Keratinocyte (primary cell): ENCODE results near the gene CAPN1. TPM values are rescaled to one million over a fixed set of nuclear protein-coding genes. Genes with fewer than 3 reads are reported as not detected.

ENCODE experiments used
- DNase-seq: peaks from one replicate; pipeline ENCODE4 v3.0.0-alpha.2; 2011; ENCODE audit warnings: low read depth, missing footprints, low spot score
- FAIRE-seq: peaks from 2 replicates; lab custom pipeline; 2011; peaks lifted over from hg19 to GRCh38; lab: Jason Lieb, UNC
- H2AFZ ChIP-seq: 2 replicates; pipeline ENCODE4 v1.6.0; 2012; ENCODE audit warnings: low read length, control low read depth, inconsistent platforms; ENCODE audit not compliant: control insufficient read depth
- H3K27ac ChIP-seq: 2 replicates; pipeline ENCODE4 v1.5.1; 2011; ENCODE audit warnings: low read length; ENCODE audit not compliant: control insufficient read depth, insufficient read depth
- H3K27me3 ChIP-seq: 3 replicates; pipeline ENCODE4 v1.6.0; 2011; ENCODE audit warnings: low read length; ENCODE audit not compliant: control insufficient read depth, insufficient read depth; ENCODE audit errors: extremely low read depth
- H3K36me3 ChIP-seq, 2 experiments: 2 replicates in 1 of 2; 3 replicates in 1 of 2; pipeline ENCODE4 v1.5.1; 2011; ENCODE audit warnings: low read length in 2 of 2, mild to moderate bottlenecking in 1 of 2; ENCODE audit not compliant: control insufficient read depth in 2 of 2, insufficient read depth in 2 of 2; ENCODE audit errors: extremely low read depth in 1 of 2
- H3K4me1 ChIP-seq: 3 replicates; pipeline ENCODE4 v1.5.1; 2011; ENCODE audit warnings: low read length; ENCODE audit not compliant: control insufficient read depth, insufficient read depth; ENCODE audit errors: extremely low read depth
- H3K4me2 ChIP-seq: 3 replicates; pipeline ENCODE4 v1.6.0; 2011; ENCODE audit warnings: low read depth, low read length; ENCODE audit not compliant: control insufficient read depth, insufficient read depth; ENCODE audit errors: extremely low read depth
- H3K4me3 ChIP-seq, 3 experiments: fragments of 200-600 bp in 1 of 3; sonication (generic) in 1 of 3; 2 replicates in 2 of 3; 3 replicates in 1 of 3; pipeline ENCODE4 v1.5.1; 2011 to 2016; ENCODE audit warnings: low read length in 3 of 3, mild to moderate bottlenecking in 3 of 3, control low read depth in 2 of 3, inconsistent platforms in 1 of 3, low read depth in 1 of 3, mixed read lengths in 1 of 3, mixed run types in 1 of 3, moderate library complexity in 1 of 3; ENCODE audit not compliant: control insufficient read depth in 2 of 3, insufficient read depth in 2 of 3; ENCODE audit errors: extremely low read depth in 1 of 3
- H3K79me2 ChIP-seq: 2 replicates; pipeline ENCODE4 v1.6.0; 2012; ENCODE audit warnings: low read length; ENCODE audit not compliant: control insufficient read depth, insufficient read depth
- H3K9ac ChIP-seq: 3 replicates; pipeline ENCODE4 v1.6.0; 2011; ENCODE audit warnings: low read length; ENCODE audit not compliant: control insufficient read depth, insufficient read depth; ENCODE audit errors: extremely low read depth
- H3K9me1 ChIP-seq: 3 replicates; pipeline ENCODE4 v1.6.0; 2011; ENCODE audit warnings: low read length; ENCODE audit not compliant: control insufficient read depth, insufficient read depth; ENCODE audit errors: extremely low read depth
- H3K9me3 ChIP-seq: 2 replicates; pipeline ENCODE4 v1.5.1; 2012; ENCODE audit warnings: low read depth, low read length; ENCODE audit not compliant: control insufficient read depth
- H4K20me1 ChIP-seq: 3 replicates; pipeline ENCODE4 v1.6.0; 2011; ENCODE audit warnings: low read length; ENCODE audit not compliant: control insufficient read depth, insufficient read depth; ENCODE audit errors: extremely low read depth
- EZH2 ChIP-seq: IDR thresholded peaks from one replicate; pipeline ENCODE4 v1.6.1; 2012; ENCODE audit warnings: inconsistent platforms, mild to moderate bottlenecking, low read length, moderate library complexity
- dilution Hi-C: fragments of 300-500 bp; cut with MboI; formaldehyde crosslinking; loops from one replicate; pipeline ENCODE4 v1.7.0; 2020; ENCODE audit warnings: low sequenced_read_pairs; ENCODE audit not compliant: extremely low pct_ligation_motif_present
- polyA plus RNA-seq, 5 experiments: library from polyadenylated mRNA; depleted of rRNA in 3 of 5; stranded (reverse) in 3 of 5; stranded (forward) in 1 of 5; unstranded in 1 of 5; fragments of >200 nt; gene quantifications; 1 replicate in 1 of 5; 2 replicates in 3 of 5; 3 replicates in 1 of 5; pipeline versions ENCODE4 v1.2.1 to v1.2.3, GENCODE V29; 2011 to 2012; ENCODE audit warnings: missing spikeins in 2 of 5, low read depth in 1 of 5, low replicate concordance in 1 of 5
- TF ChIP-seq, protein P1 (sequence below), 3 experiments: IDR thresholded peaks in 1 of 3; conservative IDR thresholded peaks in 1 of 3; optimal IDR thresholded peaks in 1 of 3; 2 replicates in 2 of 3; 3 replicates in 1 of 3; pipeline versions ENCODE3 to v1.5.1; 2011; ENCODE audit warnings: low read length in 3 of 3, mild to moderate bottlenecking in 3 of 3, moderate library complexity in 2 of 3, control low read depth in 1 of 3, inconsistent platforms in 1 of 3; ENCODE audit not compliant: insufficient read depth in 2 of 3; ENCODE audit errors: extremely low read depth in 1 of 3

Gene CAPN1
- polyA plus RNA-seq, 1 donor (not counting 4 experiments of a cell fraction or from before 2014, with no cell fraction given), result 250 TPM

DNA sequence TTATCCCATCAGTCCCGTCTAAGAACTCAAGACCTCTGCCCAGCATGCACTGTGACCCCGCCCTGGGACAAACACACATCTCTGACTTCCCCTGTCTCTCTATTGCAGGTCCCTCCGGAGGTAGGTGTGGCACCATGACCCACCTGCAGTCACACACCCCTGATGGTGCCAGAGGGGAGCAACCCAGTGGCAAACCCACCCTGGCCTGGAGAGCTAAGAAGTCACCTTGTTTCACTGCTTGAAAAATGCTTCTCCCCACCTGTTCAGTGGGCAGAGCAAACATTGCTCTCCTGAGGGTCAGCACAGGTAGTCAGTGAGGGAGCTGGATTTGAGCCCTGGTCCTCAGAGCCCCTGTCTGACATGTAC is 23.9 kb downstream of the CAPN1 start:
- no peak overlapping the region for H3K4me2 ChIP-seq
- H3K27me3 ChIP-seq, result no peaks in the 10 kb centered on the region
- no peaks in the 10 kb centered on the region for H3K4me1 ChIP-seq
- H3K9me3 ChIP-seq, result no peaks in the 10 kb centered on the region
- FAIRE-seq (no peak), DNase-seq (no peak)
- no peak overlapping the region for H3K9ac ChIP-seq
- H3K27ac ChIP-seq, result no peak overlapping the region
- H3K36me3 ChIP-seq, result peaks cover 51 to 55% of the 10 kb centered on the region in 2 experiments
- no peak for TF ChIP-seq EZH2
- TF ChIP-seq, protein P1, sequence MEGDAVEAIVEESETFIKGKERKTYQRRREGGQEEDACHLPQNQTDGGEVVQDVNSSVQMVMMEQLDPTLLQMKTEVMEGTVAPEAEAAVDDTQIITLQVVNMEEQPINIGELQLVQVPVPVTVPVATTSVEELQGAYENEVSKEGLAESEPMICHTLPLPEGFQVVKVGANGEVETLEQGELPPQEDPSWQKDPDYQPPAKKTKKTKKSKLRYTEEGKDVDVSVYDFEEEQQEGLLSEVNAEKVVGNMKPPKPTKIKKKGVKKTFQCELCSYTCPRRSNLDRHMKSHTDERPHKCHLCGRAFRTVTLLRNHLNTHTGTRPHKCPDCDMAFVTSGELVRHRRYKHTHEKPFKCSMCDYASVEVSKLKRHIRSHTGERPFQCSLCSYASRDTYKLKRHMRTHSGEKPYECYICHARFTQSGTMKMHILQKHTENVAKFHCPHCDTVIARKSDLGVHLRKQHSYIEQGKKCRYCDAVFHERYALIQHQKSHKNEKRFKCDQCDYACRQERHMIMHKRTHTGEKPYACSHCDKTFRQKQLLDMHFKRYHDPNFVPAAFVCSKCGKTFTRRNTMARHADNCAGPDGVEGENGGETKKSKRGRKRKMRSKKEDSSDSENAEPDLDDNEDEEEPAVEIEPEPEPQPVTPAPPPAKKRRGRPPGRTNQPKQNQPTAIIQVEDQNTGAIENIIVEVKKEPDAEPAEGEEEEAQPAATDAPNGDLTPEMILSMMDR (optimal IDR thresholded peaks at IDR 0.05 in 1 of 3, IDR thresholded peaks at IDR 0.05 in 1 of 3, conservative IDR thresholded peaks at IDR 0.05 in 1 of 3; ENCODE audit: extremely low read depth in 1 of 3, insufficient read depth in 2 of 3, low read length in 3 of 3), result no peak
- peaks cover 2% of the 10 kb centered on the region for H3K79me2 ChIP-seq
- dilution Hi-C loops, result no loop called here
- H4K20me1 ChIP-seq, result peaks cover 6% of the 10 kb centered on the region
- no peak overlapping the region for H2AFZ ChIP-seq
- no peaks in the 10 kb centered on the region for H3K9me1 ChIP-seq
- H3K4me3 ChIP-seq, result no peak overlapping the region

DNA sequence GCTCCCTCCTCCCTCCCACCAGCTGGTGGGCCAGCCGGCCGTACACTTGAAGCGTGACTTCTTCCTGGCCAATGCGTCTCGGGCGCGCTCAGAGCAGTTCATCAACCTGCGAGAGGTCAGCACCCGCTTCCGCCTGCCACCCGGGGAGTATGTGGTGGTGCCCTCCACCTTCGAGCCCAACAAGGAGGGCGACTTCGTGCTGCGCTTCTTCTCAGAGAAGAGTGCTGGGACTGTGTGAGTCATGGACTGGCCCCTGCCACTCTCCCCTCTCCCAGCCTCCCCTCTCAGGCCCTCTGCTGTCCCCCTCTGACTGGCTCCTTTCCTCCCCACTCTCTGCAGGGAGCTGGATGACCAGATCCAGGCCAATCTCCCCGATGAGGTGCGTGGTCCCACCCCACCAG is 24.7 kb downstream of the CAPN1 start:
- Histone ChIP-seq H3K36me3 (peaks cover 58 to 63% of the 10 kb centered on the region in 2 experiments), H3K9me1 (no peaks in the 10 kb centered on the region), H4K20me1 (peaks cover 6% of the 10 kb centered on the region), H3K9me3 (no peaks in the 10 kb centered on the region), H3K9ac (no peak overlapping the region), H3K4me3 (no peak overlapping the region), H3K27ac (no peak overlapping the region), H3K4me1 (no peaks in the 10 kb centered on the region), H3K4me2 (no peak overlapping the region), H2AFZ (no peak overlapping the region), H3K27me3 (no peaks in the 10 kb centered on the region), H3K79me2 (peaks cover 2% of the 10 kb centered on the region)
- DNase-seq, result no peak
- FAIRE-seq, result no peak
- TF ChIP-seq, protein P1 (optimal IDR thresholded peaks at IDR 0.05 in 1 of 3, IDR thresholded peaks at IDR 0.05 in 1 of 3, conservative IDR thresholded peaks at IDR 0.05 in 1 of 3; ENCODE audit: extremely low read depth in 1 of 3, insufficient read depth in 2 of 3, low read length in 3 of 3), result no peak
- TF ChIP-seq EZH2, result no peak
- dilution Hi-C loops, result no loop called here
